Stimulated activated CD4-positive, alpha-beta T cell treated with anti-CD3 and anti-CD28 coated beads, Interleukin-1b, Interleukin-23, amount 100 ng/mL, for 48 hours (primary cell): ENCODE measurements around the gene TLE5.
"Not testable (repeated sequence)": the region's sequence is repeated elsewhere in the genome, so short reads cannot be mapped to it uniquely, and the experiment has no call there.

Experiments
- DNase-seq: peaks from one replicate; pipeline ENCODE4 v3.0.0-alpha.2; 2020

TLE5 gene

DNA sequence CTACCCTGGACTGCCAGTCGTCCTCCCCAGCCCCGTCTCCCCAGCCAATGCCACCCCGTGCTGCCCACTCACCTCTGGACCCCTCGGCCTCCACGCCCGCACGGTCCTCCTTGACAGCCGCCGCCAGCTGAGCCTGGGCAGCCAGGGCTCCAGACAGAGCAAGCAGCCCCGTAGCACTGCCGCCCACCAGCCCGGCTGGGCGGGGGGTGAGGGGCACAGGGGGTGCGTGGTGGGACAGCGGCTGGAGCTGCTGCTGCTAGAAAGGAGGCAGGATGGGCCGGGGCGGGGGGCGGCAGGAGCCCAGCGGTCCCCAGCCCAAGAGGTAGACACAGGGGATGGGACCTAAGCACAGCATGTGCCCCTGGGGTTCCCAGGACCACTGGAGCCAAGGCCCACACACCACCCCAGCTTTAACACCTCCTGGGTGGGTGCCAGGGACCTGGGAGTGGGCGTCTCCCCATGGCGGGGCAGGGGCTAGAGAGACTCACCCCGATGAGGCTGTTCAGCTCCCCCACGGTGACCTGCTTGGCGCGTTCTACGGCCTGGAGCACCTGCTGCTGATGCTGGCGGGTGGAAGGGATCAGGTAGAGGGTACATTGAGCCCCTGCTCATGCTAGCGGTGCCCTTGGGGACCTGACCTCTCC lies 43.0 kb downstream of the TLE5 start:
- DNase-seq = no peak

GRCh38 chr19:3017923-3018322 lies 44.4 kb downstream of the TLE5 start:
- DNase-seq = no peak

- no peak for DNase-seq
Measured at GRCh38 chr19:3015126-3016057, 46.9 kb downstream of the TLE5 start.

DNA sequence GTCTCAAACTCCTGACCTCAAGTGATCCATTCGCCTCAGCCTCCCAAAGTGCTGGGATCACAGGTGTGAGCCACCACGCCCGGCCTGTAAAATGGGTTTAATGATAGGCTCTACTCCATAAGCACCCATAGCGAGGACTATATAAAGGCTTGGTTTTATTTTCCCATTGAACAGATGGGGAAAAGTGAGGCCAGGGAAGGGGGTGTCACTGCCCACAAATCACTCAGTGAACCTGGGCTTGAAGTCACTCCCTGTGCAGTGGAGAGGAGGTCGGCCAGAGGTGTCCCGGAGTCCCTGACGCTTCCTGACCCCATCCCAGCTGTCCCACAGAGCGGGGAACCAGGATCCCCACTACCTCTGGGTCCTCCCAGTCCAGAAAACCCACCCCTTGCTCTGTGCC lies 48.2 kb downstream of the TLE5 start:
- no peak for DNase-seq

DNA sequence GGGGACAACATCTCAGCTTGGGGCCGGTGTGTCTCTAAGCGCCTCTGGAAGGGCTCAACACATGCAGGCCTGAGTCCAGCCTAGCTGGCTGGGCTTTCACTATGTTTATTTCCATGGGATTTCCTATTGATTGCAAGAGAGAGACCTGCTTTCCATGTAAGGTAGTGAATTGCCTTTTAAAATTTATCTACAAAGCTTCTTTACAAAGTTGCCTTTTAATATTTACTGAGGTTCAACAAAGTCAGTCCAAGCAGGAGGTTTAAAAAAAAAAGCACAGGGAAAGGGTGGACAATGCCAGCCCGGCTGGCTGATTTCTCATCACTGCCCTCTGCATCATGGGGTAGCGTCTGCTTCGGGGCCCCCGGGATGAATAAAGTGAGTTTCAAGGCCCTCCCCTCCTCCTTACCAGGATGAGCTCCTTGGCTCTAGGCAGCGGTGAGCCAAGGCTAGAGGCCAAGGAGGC lies 49.0 kb downstream of the TLE5 start:
- DNase-seq = no peak

DNA sequence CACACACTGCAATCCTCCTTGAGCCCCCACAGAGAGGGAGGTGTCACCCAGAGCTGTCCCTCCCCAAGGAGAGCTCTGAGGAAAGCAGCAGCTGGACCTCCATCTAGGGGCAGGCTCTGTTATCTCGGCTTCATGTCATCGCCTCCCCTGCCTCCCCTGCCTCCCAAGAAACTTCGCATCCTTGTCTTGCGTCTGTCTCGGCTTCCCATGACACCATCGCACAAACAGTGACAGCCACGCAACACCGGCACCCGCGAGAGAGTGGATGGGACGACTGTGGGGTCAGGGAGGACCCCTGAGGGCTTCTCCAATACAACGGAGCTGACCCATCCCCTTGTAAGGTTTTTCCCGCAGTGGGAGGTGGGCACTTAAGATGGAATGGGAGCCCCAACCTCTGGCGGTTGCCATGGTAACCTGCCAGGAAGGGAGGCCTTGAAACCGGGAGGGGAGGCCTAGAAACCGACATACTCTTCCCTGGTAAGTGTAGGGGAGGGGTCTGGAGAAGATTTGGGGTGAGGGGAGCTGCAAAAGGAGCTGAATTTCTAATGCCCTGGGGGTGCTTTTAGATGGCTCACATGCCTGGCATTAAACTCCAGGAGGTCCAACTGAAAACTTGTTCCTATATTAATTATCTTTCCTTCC lies 49.6 kb downstream of the TLE5 start:
- DNase-seq = no peak

DNA sequence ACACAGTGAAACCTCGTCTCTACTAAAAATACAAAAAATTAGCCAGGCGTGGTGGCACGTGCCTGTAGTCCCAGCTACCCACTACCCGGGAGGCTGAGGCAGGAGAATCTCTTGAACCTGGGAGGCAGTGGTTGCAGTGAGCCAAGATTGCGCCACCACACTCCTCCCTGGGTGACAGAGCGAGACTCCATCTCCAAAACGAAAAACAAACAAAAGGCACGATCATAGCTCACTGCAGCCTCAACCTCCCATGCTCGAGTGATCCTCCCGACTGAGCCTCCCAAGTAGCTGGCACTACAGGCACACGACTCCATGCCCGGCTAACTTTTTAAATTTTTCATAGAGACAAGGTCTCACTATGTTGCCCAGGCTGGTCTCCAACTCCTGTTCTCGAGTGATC lies 50.2 kb downstream of the TLE5 start:
- not testable (repeated sequence) for DNase-seq

DNA sequence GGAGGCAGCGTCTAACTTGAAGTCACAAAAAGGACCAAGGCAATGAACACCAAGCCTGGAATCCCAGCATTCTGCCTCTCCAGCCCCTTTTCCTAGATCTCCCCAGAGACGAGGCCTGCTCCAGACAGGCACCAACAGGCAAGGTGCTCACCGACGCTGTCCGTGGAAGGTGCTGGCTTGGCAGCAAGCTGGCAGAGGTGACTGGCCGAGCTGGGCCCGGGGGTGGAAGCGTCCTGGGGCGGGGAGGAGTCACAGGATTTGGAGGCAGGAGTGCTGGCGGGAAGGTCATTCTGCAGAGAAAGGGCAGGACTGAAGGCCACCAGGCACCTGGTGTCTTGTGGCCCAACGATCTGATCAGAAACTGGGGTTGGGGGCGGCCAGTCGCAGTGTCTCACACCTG lies 51.4 kb downstream of the TLE5 start:
- DNase-seq = no peak

GRCh38 chr19:3008994-3009393 lies 53.3 kb downstream of the TLE5 start:
- no peak for DNase-seq

- no peak for DNase-seq
Measured at GRCh38 chr19:3007975-3008374, 54.3 kb downstream of the TLE5 start.

GRCh38 chr19:3006075-3006767 lies 56.1 kb downstream of the TLE5 start:
- peak; percentile 45 for DNase-seq

- no peak for DNase-seq
Measured at GRCh38 chr19:3005345-3005744, 57.0 kb downstream of the TLE5 start.

- DNase-seq = no peak
Measured at GRCh38 chr19:3004522-3004921, 57.8 kb downstream of the TLE5 start.

DNA sequence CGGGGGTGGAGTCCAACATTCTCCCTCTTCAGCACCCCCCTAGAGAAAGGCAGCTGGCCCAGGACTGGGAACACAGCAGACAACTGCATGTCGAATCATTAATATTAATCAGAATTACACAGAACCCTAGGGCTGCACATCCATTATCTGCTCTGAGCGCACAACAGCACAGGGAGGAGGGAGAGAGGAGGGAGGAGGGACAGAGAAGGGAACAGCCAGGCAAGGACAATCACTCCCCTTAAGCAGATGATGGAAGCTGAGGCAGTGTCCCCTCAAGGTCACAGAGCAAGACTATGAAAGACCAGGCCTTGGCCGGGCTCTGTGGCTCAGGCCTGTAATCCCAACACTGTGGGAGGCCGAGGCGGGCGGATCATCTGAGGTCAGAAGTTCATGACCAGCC lies 59.2 kb downstream of the TLE5 start:
- DNase-seq = no peak
